Measurements from ENCODE around the gene YY1.
"Not testable (repeated sequence)": the region's sequence is repeated elsewhere in the genome, so short reads cannot be mapped to it uniquely, and the experiment has no call there.

YY1 gene

GRCh38 chr14:100282766-100283419 lies 43.9 kb downstream of the YY1 start:
- H3K4me1 Mint-ChIP-seq, result peaks cover 31% of the 10 kb centered on the region
- H3K4me3 Mint-ChIP-seq, result no peak overlapping the region
- H3K27me3 Mint-ChIP-seq, result no peaks in the 10 kb centered on the region
- H3K36me3 Mint-ChIP-seq, result peaks cover 6% of the 10 kb centered on the region
- ATAC-seq, result no peak
- H3K9me3 Mint-ChIP-seq, result no peaks in the 10 kb centered on the region
- H3K27ac Mint-ChIP-seq, result no peak overlapping the region

DNA sequence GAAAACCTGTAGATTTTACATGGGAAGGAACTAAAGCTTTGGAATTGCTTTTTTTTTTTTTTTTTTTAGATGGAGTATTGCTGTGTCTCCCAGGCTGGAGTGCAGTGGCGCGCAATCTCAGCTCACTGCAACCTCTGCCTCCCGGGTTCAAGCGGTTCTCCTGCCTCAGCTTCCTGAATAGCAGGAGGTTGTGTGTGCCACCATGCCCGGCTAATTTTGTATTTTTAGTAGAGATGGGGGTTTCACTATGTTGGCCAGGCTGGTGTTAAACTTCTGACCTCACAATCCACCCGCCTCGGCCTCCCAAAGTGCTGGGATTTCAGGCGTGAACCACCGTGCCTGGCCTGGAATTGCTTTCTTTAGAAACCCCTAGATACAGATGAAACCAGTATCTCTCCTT lies 44.5 kb downstream of the YY1 start:
- H3K27me3 Mint-ChIP-seq, H3K36me3 Mint-ChIP-seq, H3K4me3 Mint-ChIP-seq, H3K9me3 Mint-ChIP-seq, ATAC-seq, H3K27ac Mint-ChIP-seq: not testable (repeated sequence)
- peaks cover 28% of the 10 kb centered on the region for H3K4me1 Mint-ChIP-seq

DNA sequence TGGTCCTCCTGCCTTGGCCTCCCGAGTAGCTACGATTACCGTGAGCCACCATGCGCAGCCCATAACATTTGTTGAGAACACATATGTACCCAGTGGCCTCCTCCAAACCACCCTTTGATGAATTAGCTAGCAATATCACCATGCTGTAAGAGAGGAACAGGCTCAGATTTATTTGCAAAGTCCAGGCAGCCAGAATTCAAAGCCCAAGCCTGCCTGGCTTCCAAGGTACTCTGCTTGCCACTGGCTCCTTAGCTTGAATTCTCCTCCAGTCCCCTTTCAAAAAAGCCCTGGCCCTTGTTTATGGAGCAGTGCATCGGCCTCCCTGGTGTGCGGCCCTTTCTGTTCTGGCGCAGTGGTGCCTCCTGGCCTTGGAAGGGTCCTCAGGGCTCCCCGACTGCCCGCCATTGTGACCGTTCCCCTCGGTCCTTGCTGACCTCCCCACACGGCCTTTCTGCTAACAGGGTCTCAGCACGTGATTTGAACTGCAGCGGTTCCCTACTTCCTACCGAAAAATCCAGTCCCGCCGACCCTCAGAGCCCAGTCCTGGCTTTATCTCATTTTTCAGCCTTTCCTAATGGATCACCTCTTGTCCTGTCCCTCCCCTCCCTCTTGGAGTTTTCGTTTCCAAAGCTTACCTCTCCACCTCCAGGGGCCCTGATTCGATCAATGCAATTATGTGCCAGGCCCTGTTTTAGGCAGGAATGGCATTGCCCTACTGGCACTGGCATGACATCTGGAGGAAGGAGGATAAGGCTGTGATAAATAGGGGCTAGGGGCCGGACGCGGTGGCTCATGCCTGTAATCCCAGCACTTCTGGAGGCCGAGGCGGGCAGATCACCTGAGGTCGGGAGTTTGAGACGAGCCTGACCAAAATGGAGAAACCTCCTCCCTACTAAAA lies 45.3 kb downstream of the YY1 start:
- H3K4me1 Mint-ChIP-seq, result peaks cover 21% of the 10 kb centered on the region
- peak overlapping the region; percentile 82 for H3K4me3 Mint-ChIP-seq
- H3K9me3 Mint-ChIP-seq, result no peaks in the 10 kb centered on the region
- peaks cover 6% of the 10 kb centered on the region for H3K36me3 Mint-ChIP-seq
- peak overlapping the region; percentile 77 for H3K27ac Mint-ChIP-seq
- no peaks in the 10 kb centered on the region for H3K27me3 Mint-ChIP-seq
- no peak for ATAC-seq

GRCh38 chr14:100285021-100285912 lies 46.3 kb downstream of the YY1 start:
- Mint-ChIP-seq H3K27ac (peak overlapping the region; percentile 77), H3K4me1 (peaks cover 25% of the 10 kb centered on the region), H3K36me3 (no peaks in the 10 kb centered on the region)

GRCh38 chr14:100285913-100286400 lies 47.0 kb downstream of the YY1 start:
- Mint-ChIP-seq H3K27me3 (no peaks in the 10 kb centered on the region), H3K4me1 (peaks cover 31% of the 10 kb centered on the region), H3K27ac (peak overlapping the region; percentile 77), H3K36me3 (no peaks in the 10 kb centered on the region), H3K4me3 (peak overlapping the region; percentile 82), H3K9me3 (no peaks in the 10 kb centered on the region)
- no peak for ATAC-seq

More at GRCh38 chr14:100285021-100285912, 46.3 kb downstream of the YY1 start:
- Mint-ChIP-seq H3K27me3 (no peaks in the 10 kb centered on the region), H3K9me3 (no peaks in the 10 kb centered on the region), H3K4me3 (peak overlapping the region; percentile 82)
- peak; percentile 93 for ATAC-seq

- Mint-ChIP-seq H3K27ac (peak overlapping the region; percentile 77), H3K27me3 (no peaks in the 10 kb centered on the region), H3K4me1 (peaks cover 31% of the 10 kb centered on the region), H3K4me3 (peak overlapping the region; percentile 9), H3K36me3 (no peaks in the 10 kb centered on the region), H3K9me3 (no peaks in the 10 kb centered on the region)
- ATAC-seq, result no peak
Observed at GRCh38 chr14:100286484-100287191, 47.7 kb downstream of the YY1 start.

DNA sequence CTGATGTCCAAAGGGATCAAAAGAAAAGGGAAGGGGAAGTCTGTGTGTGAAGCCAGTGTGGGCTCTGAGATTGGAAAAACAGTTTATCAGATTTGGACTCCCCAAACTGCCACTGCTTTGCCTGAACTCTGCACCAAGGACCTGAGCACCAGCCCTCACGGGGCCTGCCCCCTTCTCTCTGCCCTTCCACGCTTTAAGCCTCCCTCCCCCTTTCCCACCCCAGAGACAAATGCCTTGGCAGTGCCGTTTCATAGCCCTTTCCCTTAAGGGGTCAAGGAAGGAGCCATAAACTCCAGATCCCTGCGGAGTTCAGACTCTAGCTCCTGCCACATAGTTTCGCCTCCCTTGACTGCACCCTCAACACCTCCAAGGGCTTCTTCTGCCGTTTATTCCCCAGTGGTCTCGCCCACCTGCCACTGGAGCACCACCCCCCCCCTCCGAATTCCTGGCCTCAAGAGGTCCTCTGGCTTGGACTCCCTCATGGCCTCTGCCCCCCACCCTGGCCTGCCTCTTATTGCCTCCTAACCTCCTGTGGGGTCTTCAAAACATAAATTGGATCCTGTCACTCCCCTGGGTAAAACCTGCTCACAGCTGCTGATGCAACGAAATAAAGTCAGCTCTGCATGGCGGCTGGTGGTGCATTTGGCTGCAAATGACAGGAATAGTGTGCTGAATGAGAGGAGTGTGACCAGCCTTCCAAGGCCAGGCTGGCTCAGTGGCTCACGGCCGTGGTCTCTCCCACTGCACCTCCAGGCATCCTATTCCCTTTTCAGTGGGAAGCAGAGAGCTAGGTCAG lies 48.5 kb downstream of the YY1 start:
- H3K9me3 Mint-ChIP-seq, result no peaks in the 10 kb centered on the region
- H3K4me3 Mint-ChIP-seq, result no peak overlapping the region
- peaks cover 31% of the 10 kb centered on the region for H3K4me1 Mint-ChIP-seq
- H3K36me3 Mint-ChIP-seq, result no peaks in the 10 kb centered on the region
- H3K27me3 Mint-ChIP-seq, result no peaks in the 10 kb centered on the region
- peak overlapping the region; percentile 77 for H3K27ac Mint-ChIP-seq
- ATAC-seq, result no peak

DNA sequence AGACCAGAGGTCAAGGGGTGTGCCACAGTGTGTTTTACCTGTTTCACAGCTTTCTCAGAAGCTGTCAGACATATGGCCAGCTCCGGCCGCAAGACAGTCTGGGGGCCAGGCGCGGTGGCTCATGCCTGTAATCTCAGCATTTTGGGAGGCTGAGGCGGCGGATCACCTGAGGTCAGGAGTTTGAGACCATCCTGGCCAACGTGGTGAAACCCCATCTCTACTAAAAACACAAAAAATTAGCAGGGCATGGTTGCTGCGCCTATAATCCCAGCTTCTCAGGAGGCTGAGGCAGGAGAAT lies 49.0 kb downstream of the YY1 start:
- H3K4me1 Mint-ChIP-seq, result peaks cover 31% of the 10 kb centered on the region
- H3K4me3 Mint-ChIP-seq, H3K9me3 Mint-ChIP-seq, ATAC-seq, H3K27me3 Mint-ChIP-seq, H3K36me3 Mint-ChIP-seq, H3K27ac Mint-ChIP-seq: not testable (repeated sequence)

DNA sequence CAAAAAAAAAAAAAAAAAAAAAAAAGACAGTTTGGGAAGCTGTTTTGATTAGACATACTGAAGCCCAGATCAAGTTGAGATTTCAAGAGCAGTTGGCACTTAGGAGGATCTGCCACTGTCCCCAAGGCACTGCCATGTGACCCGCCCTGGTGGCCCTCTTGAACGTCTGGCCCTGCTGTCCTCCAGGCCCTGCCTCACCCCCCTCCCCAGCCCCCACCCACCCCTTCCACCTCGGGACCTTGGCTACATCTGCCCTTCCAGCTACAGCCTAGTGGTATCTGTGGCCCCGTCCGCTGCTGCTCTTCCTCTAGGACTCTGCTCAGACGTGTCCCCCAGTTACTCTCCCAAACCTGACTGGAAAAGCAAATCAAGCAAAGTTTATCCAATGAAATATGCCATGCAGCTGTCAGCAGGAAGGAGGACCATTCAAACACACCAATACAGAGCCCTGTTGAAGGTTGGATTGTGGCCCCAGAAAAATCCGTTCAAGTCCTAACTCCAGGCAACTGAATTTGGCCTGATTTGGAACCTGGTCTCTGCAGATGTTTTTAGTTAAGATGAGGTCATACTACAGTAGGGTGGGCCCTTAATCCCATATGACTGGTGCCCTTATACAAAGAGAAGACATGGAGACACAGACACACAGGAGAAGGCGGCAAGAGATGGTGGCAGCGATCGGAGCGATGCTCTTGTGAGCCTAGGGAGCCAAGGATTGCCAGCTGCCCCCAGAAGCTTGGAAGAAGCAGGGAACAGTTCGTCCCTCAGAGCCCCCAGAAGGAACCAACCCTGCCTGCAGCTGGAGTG lies 49.6 kb downstream of the YY1 start:
- Mint-ChIP-seq H3K4me3 (no peak overlapping the region), H3K4me1 (peaks cover 37% of the 10 kb centered on the region), H3K9me3 (no peaks in the 10 kb centered on the region), H3K27me3 (no peaks in the 10 kb centered on the region), H3K36me3 (peaks cover 5% of the 10 kb centered on the region), H3K27ac (no peak overlapping the region)
- ATAC-seq, result no peak

DNA sequence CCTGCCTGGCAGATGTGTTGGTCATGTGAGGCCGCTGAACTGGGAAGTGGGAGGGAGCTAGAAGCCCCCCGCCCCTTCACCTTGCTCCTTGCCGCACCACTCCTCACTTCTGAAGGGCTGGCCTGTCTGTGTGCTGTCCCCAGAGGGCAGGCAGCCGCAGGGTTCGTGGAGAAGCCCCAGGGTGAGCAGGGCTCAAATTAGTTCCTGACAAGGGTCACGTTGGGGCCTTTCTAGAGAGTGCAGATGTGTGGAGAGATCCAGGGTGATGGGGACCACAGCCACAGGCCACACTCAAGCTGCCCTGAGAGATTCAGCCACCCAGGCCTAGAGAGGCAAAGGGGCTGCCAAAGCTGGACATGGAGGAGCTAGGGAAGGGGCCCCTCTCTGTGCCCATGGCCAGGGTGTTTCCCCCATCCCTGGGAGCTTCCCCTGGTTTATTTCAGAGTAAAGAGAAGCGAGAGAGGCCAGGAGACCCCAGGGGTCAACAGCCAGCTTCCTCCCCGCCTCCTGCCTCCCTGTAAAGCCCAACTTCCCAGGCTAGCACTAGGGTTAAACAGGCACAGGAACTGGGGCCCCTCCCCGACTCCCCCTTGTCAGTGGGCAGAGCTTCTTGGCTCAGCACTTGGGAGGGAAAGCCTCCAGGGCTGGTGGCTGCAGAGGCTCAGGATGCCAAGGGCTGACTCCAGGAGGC lies 51.1 kb downstream of the YY1 start:
- H3K27me3 Mint-ChIP-seq, result no peaks in the 10 kb centered on the region
- H3K4me3 Mint-ChIP-seq, result peak overlapping the region; percentile 19
- H3K27ac Mint-ChIP-seq, result peak overlapping the region; percentile 68
- H3K36me3 Mint-ChIP-seq, result peaks cover 5% of the 10 kb centered on the region
- H3K9me3 Mint-ChIP-seq, result no peaks in the 10 kb centered on the region
- no peak for ATAC-seq
- H3K4me1 Mint-ChIP-seq, result peaks cover 37% of the 10 kb centered on the region

DNA sequence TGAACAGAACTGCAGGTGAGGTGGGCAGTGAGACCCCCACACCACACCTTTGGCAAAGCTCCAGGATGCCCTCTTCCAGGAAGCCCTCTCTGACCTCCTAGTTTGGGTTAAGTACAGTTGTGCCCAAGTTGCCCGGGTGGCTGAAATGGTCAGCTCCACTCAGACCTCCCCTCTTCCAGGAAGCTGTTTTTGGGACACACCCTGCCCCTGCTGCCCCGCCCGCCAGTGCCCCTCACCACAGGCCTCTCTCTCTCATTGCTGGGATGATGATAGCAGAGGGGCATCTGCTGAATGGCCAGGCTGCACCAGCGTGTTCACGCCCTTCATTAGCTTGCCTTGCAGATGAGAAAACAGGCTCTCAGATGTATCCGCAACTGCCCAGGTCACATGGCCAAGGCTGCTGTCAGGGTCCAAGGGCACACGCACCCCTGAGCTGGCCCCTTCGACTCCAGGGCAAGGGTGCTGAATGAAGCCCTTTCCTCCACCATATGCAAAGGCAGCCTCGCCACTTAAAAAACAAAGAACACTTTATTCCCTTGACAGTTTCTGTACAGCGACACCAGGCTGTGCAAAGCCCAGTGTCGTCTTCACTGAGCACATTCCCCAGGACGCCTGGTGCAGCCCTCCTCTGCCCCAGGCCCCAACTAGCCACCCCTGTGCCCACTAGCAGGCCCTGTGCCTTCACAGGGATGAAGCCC lies 51.8 kb downstream of the YY1 start:
- Mint-ChIP-seq H3K27me3 (no peaks in the 10 kb centered on the region), H3K36me3 (peaks cover 5% of the 10 kb centered on the region), H3K27ac (peak overlapping the region; percentile 68), H3K4me3 (no peak overlapping the region), H3K9me3 (no peaks in the 10 kb centered on the region), H3K4me1 (peaks cover 41% of the 10 kb centered on the region)
- ATAC-seq, result no peak

DNA sequence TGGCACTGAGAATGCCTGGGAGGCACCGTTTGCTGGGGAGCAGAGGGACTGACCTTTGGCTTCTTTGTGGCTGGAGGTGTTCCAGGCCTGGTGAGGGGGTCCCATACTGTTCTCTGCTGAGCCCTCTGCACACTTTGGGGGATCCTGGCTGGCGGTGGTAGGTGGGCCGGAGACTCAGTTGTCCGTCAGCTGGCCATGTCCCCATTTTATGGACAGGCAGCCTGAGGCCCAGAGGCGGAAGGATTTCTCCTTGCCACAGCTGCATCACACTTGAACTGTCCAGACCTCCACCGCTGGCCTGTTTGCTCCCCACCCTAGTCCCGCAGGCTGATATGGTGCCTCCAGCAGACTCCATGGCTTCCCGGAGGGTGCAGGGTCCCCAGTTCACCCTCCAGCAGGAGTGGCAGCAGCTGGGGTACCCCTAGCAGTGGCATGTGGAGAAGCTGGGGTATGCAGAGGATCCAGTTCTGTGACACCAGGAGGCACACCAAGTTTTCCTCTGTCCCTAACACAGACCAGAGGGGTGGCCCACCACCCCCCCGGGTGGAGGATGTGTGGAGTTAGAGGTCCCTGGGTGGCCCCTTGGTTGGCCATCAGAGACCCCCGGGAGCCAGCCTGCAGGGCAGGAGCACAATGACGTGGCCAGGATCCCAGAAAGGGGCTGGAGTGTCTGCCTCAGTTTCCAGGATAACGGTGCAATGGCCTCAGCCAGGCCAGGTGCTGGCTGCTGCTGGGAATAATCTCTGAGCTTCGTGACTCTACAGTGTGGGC lies 52.5 kb downstream of the YY1 start:
- Mint-ChIP-seq H3K27ac (no peak overlapping the region), H3K9me3 (no peaks in the 10 kb centered on the region), H3K27me3 (no peaks in the 10 kb centered on the region), H3K36me3 (peaks cover 5% of the 10 kb centered on the region), H3K4me3 (no peak overlapping the region), H3K4me1 (peaks cover 42% of the 10 kb centered on the region)
- no peak for ATAC-seq

Measured in stimulated activated memory B cell treated with anti-CD40 and anti-IgM and Interleukin-4, amounts not matched to agents 10 μg/mL and 1 μg/mL and 100 μg/mL, for 72 hours (primary cell).